Stimulated activated naive CD8-positive, alpha-beta T cell treated with anti-CD3 and anti-CD28 coated beads, Interleukin-15, Interleukin-2, amounts not matched to agents 100 ng/mL and 50 ng/mL, for 24 hours (primary cell): Measurements from ENCODE around the gene PBOV1.
"Not testable (repeated sequence)": the region's sequence is repeated elsewhere in the genome, so short reads cannot be mapped to it uniquely, and the experiment has no call there.

Source experiments
- H3K27ac Mint-ChIP-seq: one replicate; pipeline ENCODE4 v1.8.0; 2021; ENCODE audit warnings: mild to moderate bottlenecking, mixed read lengths
- H3K27me3 Mint-ChIP-seq: one replicate; pipeline ENCODE4 v1.8.0; 2021; ENCODE audit warnings: mixed read lengths
- H3K36me3 Mint-ChIP-seq: one replicate; pipeline ENCODE4 v1.8.0; 2021; ENCODE audit warnings: low read depth, mixed read lengths
- H3K4me1 Mint-ChIP-seq: one replicate; pipeline ENCODE4 v1.8.0; 2021; ENCODE audit warnings: low read depth, mixed read lengths
- H3K4me3 Mint-ChIP-seq: one replicate; pipeline ENCODE4 v1.8.0; 2021; ENCODE audit warnings: mild to moderate bottlenecking, mixed read lengths
- H3K9me3 Mint-ChIP-seq: one replicate; pipeline ENCODE4 v1.8.0; 2021; ENCODE audit warnings: mixed read lengths

Gene PBOV1

GRCh38 chr6:138229072-138229471, 10.8 kb upstream of the PBOV1 start:
- no peaks in the 10 kb centered on the region for H3K36me3 Mint-ChIP-seq
- peaks cover 4% of the 10 kb centered on the region for H3K27me3 Mint-ChIP-seq

GRCh38 chr6:138227316-138227781, 9.1 kb upstream of the PBOV1 start:
- H3K36me3 Mint-ChIP-seq: no peaks in the 10 kb centered on the region
- H3K27me3 Mint-ChIP-seq: peaks cover 4% of the 10 kb centered on the region
- H3K4me3 Mint-ChIP-seq: no peak overlapping the region
- H3K27ac Mint-ChIP-seq: no peak overlapping the region
- no peaks in the 10 kb centered on the region for H3K4me1 Mint-ChIP-seq
- H3K9me3 Mint-ChIP-seq: no peaks in the 10 kb centered on the region

More at GRCh38 chr6:138229072-138229471, 10.8 kb upstream of the PBOV1 start:
- H3K9me3 Mint-ChIP-seq: no peaks in the 10 kb centered on the region
- no peak overlapping the region for H3K4me3 Mint-ChIP-seq
- H3K27ac Mint-ChIP-seq: no peak overlapping the region
- H3K4me1 Mint-ChIP-seq: no peaks in the 10 kb centered on the region

DNA sequence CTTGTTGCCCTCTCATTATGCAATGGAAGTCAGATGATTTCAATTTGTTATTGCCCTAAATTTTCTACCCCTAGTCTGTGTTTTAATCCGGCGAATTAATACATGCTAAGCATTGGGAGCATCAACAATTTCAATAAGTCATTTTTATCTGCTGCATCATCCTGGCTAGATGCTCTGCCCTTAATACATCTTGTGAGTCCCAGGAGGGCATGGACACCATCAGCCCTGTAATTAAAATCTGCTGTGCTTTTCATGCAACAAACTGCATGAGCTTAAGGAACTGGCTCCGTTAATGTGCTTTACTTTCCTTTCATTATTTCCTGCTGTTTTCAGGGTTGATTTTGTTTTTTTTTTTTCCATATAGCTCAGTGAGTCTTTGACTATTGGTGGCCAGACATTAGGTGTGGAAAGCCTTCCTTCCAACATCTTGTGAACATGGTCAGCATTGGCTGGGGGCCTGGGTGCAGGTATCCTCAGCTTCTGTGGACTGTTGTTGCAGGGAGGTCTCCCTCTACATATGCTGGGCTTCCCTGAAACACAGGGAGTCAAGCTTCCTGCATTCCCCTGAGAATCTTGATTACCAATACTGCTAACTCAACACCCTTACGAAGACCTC, 8.5 kb upstream of the PBOV1 start:
- Mint-ChIP-seq H3K27ac (no peak overlapping the region), H3K27me3 (peaks cover 4% of the 10 kb centered on the region), H3K9me3 (no peaks in the 10 kb centered on the region), H3K4me1 (no peaks in the 10 kb centered on the region), H3K36me3 (no peaks in the 10 kb centered on the region), H3K4me3 (no peak overlapping the region)

- H3K36me3 Mint-ChIP-seq: no peaks in the 10 kb centered on the region
- H3K4me1 Mint-ChIP-seq: no peaks in the 10 kb centered on the region
- H3K27me3 Mint-ChIP-seq: peaks cover 8% of the 10 kb centered on the region
- no peak overlapping the region for H3K27ac Mint-ChIP-seq
- no peaks in the 10 kb centered on the region for H3K9me3 Mint-ChIP-seq
- H3K4me3 Mint-ChIP-seq: no peak overlapping the region
Observed at GRCh38 chr6:138225953-138226352, 7.7 kb upstream of the PBOV1 start.

DNA sequence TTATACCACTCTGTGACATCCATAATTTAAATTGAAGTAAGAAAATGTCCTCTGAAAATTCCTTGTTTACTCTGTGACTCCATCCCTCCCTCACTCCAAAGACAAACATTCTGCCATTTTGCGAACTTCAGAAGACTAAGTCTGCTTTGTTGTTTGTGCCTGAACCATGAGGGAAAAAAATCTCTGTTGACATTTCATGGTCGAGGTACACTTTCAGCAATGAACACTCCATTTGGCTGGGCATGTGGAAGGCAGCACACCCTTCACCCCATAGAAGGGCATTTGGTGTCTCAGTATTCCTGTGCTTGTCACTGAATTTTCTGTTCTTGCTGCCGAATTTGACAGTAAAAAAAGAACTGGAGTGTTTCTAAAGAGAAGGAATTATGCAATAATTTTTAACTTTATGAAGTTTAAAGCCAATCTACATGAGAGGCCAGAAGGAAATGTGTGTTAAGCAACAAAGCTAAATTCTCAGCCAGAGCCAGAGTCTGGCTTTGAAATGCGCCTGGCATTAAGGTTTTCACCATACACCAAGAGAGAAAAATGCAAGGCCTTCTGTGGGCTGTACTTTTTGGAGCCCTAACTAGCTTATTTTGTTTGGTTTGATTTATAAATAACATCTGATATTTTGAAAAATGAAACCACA, 4.7 kb upstream of the PBOV1 start:
- no peak overlapping the region for H3K27ac Mint-ChIP-seq
- H3K36me3 Mint-ChIP-seq: no peaks in the 10 kb centered on the region
- no peak overlapping the region for H3K4me3 Mint-ChIP-seq
- peaks cover 20% of the 10 kb centered on the region for H3K27me3 Mint-ChIP-seq
- H3K4me1 Mint-ChIP-seq: no peaks in the 10 kb centered on the region
- no peaks in the 10 kb centered on the region for H3K9me3 Mint-ChIP-seq

- H3K4me1 Mint-ChIP-seq: no peaks in the 10 kb centered on the region
- H3K4me3 Mint-ChIP-seq: no peak overlapping the region
- peaks cover 40% of the 10 kb centered on the region for H3K27me3 Mint-ChIP-seq
- no peak overlapping the region for H3K27ac Mint-ChIP-seq
- H3K36me3 Mint-ChIP-seq: no peaks in the 10 kb centered on the region
- H3K9me3 Mint-ChIP-seq: no peaks in the 10 kb centered on the region
Observed at GRCh38 chr6:138219901-138220300, 1.6 kb upstream of the PBOV1 start.

- Mint-ChIP-seq H3K36me3 (no peaks in the 10 kb centered on the region), H3K9me3 (no peaks in the 10 kb centered on the region), H3K27me3 (peaks cover 40% of the 10 kb centered on the region), H3K27ac (no peak overlapping the region), H3K4me1 (no peaks in the 10 kb centered on the region), H3K4me3 (no peak overlapping the region)
Observed at GRCh38 chr6:138219398-138219797, 1.1 kb upstream of the PBOV1 start.

- Mint-ChIP-seq H3K27me3 (peaks cover 30% of the 10 kb centered on the region), H3K9me3 (no peaks in the 10 kb centered on the region), H3K4me1 (no peaks in the 10 kb centered on the region), H3K27ac (no peak overlapping the region), H3K4me3 (no peak overlapping the region), H3K36me3 (no peaks in the 10 kb centered on the region)
Observed at GRCh38 chr6:138215093-138215782, 3.1 kb downstream of the PBOV1 start.

DNA sequence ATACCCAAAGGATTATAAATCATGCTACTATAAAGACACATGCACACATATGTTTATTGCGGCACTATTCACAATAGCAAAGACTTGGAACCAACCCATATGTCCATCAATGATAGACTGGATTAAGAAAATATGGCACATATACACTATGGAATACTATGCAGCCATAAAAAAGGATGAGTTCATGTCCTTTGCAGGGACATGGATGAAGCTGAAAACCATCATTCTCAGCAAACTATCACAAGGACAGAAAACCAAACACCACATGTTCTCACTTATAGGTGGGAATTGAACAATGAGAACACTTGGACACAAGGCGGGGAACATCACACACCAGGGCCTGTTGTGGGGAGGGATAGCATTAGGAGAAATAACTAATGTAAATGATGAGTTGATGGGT, 5.8 kb downstream of the PBOV1 start:
- not testable (repeated sequence) for H3K36me3 Mint-ChIP-seq, H3K4me1 Mint-ChIP-seq, H3K27ac Mint-ChIP-seq, H3K9me3 Mint-ChIP-seq, H3K4me3 Mint-ChIP-seq
- H3K27me3 Mint-ChIP-seq: peaks cover 29% of the 10 kb centered on the region

GRCh38 chr6:138211601-138212000, 6.7 kb downstream of the PBOV1 start:
- Mint-ChIP-seq H3K9me3 (no peaks in the 10 kb centered on the region), H3K36me3 (no peaks in the 10 kb centered on the region)

DNA sequence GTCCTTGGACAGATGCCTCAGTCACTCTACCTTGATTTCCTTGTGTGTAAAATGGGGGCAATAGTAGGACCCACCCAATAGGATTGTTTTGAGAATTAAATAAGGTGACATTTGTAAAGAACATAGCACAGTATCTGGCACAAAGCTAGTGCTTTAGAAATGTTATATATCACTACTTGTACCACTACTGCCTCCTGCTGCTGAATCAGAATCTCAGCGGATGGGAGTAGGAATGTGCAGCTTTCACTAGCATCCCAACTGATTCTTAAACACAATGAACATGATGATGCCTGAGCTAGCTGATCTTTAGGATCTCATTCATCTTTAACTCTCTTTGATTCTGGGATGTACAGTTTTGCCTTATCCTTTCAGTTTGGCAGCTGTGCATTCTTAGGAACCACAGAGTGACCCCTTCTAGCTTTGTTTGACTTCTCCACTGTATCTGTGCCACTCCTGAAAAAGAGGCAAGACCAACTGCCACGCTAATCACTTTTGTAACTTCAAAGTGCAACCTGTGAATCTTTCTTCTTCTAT, 7.2 kb downstream of the PBOV1 start:
- Mint-ChIP-seq H3K36me3 (no peaks in the 10 kb centered on the region), H3K27me3 (peaks cover 25% of the 10 kb centered on the region), H3K4me3 (no peak overlapping the region), H3K27ac (no peak overlapping the region), H3K9me3 (no peaks in the 10 kb centered on the region), H3K4me1 (no peaks in the 10 kb centered on the region)

More at GRCh38 chr6:138211601-138212000, 6.7 kb downstream of the PBOV1 start:
- H3K27ac Mint-ChIP-seq: no peak overlapping the region
- no peak overlapping the region for H3K4me3 Mint-ChIP-seq
- peaks cover 30% of the 10 kb centered on the region for H3K27me3 Mint-ChIP-seq
- H3K4me1 Mint-ChIP-seq: no peaks in the 10 kb centered on the region

DNA sequence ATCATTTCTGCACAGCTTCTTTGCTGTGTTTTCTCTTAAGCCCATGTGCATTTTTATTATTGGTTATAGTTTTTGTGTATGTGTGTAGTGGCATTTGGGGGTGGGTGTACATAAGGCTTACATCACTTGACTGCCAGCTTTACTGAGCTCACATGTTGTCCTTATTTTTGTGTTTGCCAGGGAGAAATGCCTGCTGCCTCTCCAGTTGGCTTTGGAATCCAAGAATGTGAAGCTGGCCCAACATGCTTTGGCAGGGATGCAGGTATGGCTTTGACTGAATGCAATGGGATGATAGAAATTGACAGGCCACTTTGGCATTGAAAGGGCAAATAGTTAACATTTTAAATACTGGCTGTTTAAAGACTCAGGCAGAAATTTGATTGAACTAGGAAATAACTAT, 11.4 kb downstream of the PBOV1 start:
- Mint-ChIP-seq H3K4me3 (no peak overlapping the region), H3K27me3 (peaks cover 21% of the 10 kb centered on the region), H3K36me3 (no peaks in the 10 kb centered on the region), H3K27ac (no peak overlapping the region), H3K4me1 (no peaks in the 10 kb centered on the region), H3K9me3 (no peaks in the 10 kb centered on the region)

DNA sequence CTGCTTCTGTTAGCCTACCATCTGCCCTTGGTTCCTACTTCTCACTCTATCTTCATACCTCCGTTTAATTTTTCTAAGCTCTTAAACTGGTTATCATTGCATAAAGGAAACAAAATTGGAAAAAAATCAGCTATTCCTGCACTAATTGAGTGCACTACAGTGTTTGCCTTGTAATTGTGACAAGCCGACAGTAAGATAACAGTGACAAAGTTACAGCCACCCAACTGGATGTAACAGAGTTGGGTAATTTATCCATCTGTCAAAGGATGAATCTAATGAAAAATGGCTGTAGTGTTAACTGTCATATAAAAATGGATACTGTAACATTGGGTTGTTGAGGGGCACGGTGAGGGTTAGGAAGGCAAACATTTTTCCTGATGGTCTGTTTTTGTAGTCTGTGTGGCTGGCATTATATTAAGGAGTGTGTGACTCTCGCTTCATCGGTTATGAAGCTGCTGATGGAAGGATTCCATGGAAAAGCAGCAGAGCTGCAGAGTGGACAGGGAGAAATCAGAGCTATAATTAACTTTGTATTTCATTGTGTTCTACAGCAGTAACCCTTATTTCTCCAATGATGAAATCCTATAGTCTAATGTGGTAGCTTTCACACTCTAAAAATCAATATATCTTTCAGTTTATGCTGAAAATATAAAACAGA, 12.7 kb downstream of the PBOV1 start:
- Mint-ChIP-seq H3K27me3 (peaks cover 21% of the 10 kb centered on the region), H3K36me3 (no peaks in the 10 kb centered on the region), H3K4me1 (no peaks in the 10 kb centered on the region), H3K9me3 (no peaks in the 10 kb centered on the region), H3K27ac (no peak overlapping the region), H3K4me3 (no peak overlapping the region)

DNA sequence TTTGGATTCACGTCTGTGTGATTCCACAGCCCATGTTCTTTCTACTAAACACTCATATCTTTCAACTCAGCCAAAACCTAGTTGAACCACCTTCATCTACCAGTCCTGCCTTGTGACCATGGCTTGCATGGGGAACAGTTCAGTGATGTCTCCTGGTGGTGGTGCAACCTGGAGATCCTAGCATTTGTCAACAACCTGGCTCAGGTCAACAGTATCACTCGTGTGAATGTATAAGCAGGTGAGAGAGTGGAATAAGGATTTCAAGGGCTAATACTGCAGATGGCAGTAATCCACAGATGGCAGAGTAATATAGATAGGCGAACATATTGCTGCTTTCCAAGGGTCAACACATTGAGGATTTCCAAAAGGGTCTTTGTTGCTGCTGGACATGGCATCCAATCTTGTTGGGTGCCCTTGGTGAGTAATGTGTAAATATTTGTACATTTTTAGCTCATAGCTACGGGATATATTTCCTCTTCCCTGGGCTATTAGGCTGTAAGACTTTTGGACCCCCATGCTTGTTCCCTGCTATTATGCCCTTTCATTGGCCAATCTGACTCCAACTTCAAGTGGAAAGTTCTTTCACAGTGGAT, 13.4 kb downstream of the PBOV1 start:
- peaks cover 21% of the 10 kb centered on the region for H3K27me3 Mint-ChIP-seq
- no peaks in the 10 kb centered on the region for H3K4me1 Mint-ChIP-seq
- H3K9me3 Mint-ChIP-seq: no peaks in the 10 kb centered on the region
- H3K27ac Mint-ChIP-seq: no peak overlapping the region
- H3K4me3 Mint-ChIP-seq: no peak overlapping the region
- H3K36me3 Mint-ChIP-seq: no peaks in the 10 kb centered on the region
